KBM-7 (cell line): ENCODE measurements around the gene ADGB.
A peak's percentile ranks its signal among the peaks of the same experiment; 100 is the strongest.
"Not testable (repeated sequence)": the region's sequence is repeated elsewhere in the genome, so short reads cannot be mapped to it uniquely, and the experiment has no call there.

Experiments used
- DNase-seq: peaks from one replicate; pipeline ENCODE4 v3.0.0-alpha.2; 2015
- in situ Hi-C: fragments of 300-500 bp; cut with MboI; formaldehyde crosslinking; loops from 2 replicates; pipeline ENCODE4 v1.14.3; 2020; ENCODE audit warnings: low sequenced_read_pairs, low pct_unique_long_range_greater_than_20kb, mixed read lengths

Gene ADGB

GRCh38 chr6:146854521-146855255 is 255.9 kb downstream of the ADGB start:
- DNase-seq, in situ Hi-C loops: not testable (repeated sequence)

- DNase-seq, result no peak
- in situ Hi-C loops, result no loop called here
Observed at GRCh38 chr6:146855889-146856288, 257.1 kb downstream of the ADGB start.

- in situ Hi-C loops, result no loop called here
Observed at GRCh38 chr6:146856296-146856695, 257.5 kb downstream of the ADGB start.

GRCh38 chr6:146857180-146857979 is 258.6 kb downstream of the ADGB start:
- in situ Hi-C loops, result no loop called here
- DNase-seq, result peak; percentile 85

More at GRCh38 chr6:146856296-146856695, 257.5 kb downstream of the ADGB start:
- DNase-seq, result no peak

- in situ Hi-C loops, result no loop called here
- no peak for DNase-seq
Observed at GRCh38 chr6:146857980-146858347, 259.2 kb downstream of the ADGB start.

- no peak for DNase-seq
- in situ Hi-C loops, result no loop called here
Observed at GRCh38 chr6:146859206-146859605, 260.4 kb downstream of the ADGB start.

- in situ Hi-C loops, result no loop called here
- DNase-seq, result no peak
Observed at GRCh38 chr6:146859795-146860495, 261.2 kb downstream of the ADGB start.

GRCh38 chr6:146860583-146860982 is 261.8 kb downstream of the ADGB start:
- no peak for DNase-seq
- in situ Hi-C loops, result no loop called here

- in situ Hi-C loops, result no loop called here
Observed at GRCh38 chr6:146861029-146861563, 262.3 kb downstream of the ADGB start.

GRCh38 chr6:146861716-146862115 is 262.9 kb downstream of the ADGB start:
- in situ Hi-C loops, result no loop called here
- no peak for DNase-seq

More at GRCh38 chr6:146861029-146861563, 262.3 kb downstream of the ADGB start:
- DNase-seq, result no peak

- DNase-seq, result no peak
- in situ Hi-C loops, result no loop called here
Observed at GRCh38 chr6:146862508-146862919, 263.7 kb downstream of the ADGB start.

GRCh38 chr6:146864300-146864699 is 265.5 kb downstream of the ADGB start:
- in situ Hi-C loops, result no loop called here
- no peak for DNase-seq

GRCh38 chr6:146864885-146865284 is 266.1 kb downstream of the ADGB start:
- no peak for DNase-seq
- in situ Hi-C loops, result no loop called here
